ENCODE results near the gene DNAJC1. TPM values are rescaled to one million over a fixed set of nuclear protein-coding genes. Genes with fewer than 3 reads are reported as not detected.

Gene DNAJC1
- total and polyA plus RNA-seq, 2 of the 4 experiments (the other 2 are of a cell fraction), result 12.7 to 13.3 TPM

- ATAC-seq (ENCODE audit: low read depth), result no peak
- Histone ChIP-seq H3K27ac (ENCODE audit: insufficient read depth, low read length) (no peak overlapping the region), H3K9me1 (ENCODE audit: insufficient read depth, low read length) (no peaks in the 10 kb centered on the region), H2AFZ (replicated peaks; ENCODE audit: low read length, poor library complexity) (no peak overlapping the region), H2AK9ac (replicated peaks; ENCODE audit: low read depth, low read length, poor library complexity) (no peak overlapping the region), H4K20me1 (ENCODE audit: insufficient read depth, low read length) (no peaks in the 10 kb centered on the region), H2BK20ac (ENCODE audit: low read depth, low read length) (no peak overlapping the region), H3K4me1 (ENCODE audit: control insufficient read depth, insufficient read depth, low read length) (no peaks in the 10 kb centered on the region), H3K4me3 (ENCODE audit: insufficient read depth, low read depth, low read length) (no peak overlapping the region), H2BK15ac (ENCODE audit: low read depth, low read length) (no peak overlapping the region), H2AK5ac (ENCODE audit: low read depth, low read length) (no peak overlapping the region), H3K56ac (ENCODE audit: extremely low read depth, insufficient read depth, low read length) (no peak overlapping the region), H4K8ac (ENCODE audit: low read depth in 2 of 2, low read length in 2 of 2) (no peak overlapping the region), H3K9ac (ENCODE audit: low read depth, low read length) (no peak overlapping the region), H3K18ac (ENCODE audit: low read depth, low read length) (no peak overlapping the region), H3K4ac (ENCODE audit: low read depth, low read length) (no peak overlapping the region), H3K9me3 (ENCODE audit: control insufficient read depth, insufficient read depth, low read length) (no peaks in the 10 kb centered on the region), H3K23ac (ENCODE audit: low read depth, low read length) (no peak overlapping the region), H4K5ac (ENCODE audit: low read depth, low read length) (no peak overlapping the region), H3K27me3 (ENCODE audit: control insufficient read depth, insufficient read depth, low read length) (peaks cover 2% of the 10 kb centered on the region; the same call in 1 of the 2 replicates), H3K4me2 (ENCODE audit: low read depth, low read length) (no peak overlapping the region), H4K91ac (ENCODE audit: insufficient read depth, low read depth, low read length) (no peak overlapping the region), H3K79me1 (ENCODE audit: low read depth in 1 of 2, low read length in 2 of 2) (no peaks in the 10 kb centered on the region), H2BK5ac (ENCODE audit: low read depth, low read length, poor library complexity, severe bottlenecking) (no peak overlapping the region), H3K36me3 (ENCODE audit: control insufficient read depth, insufficient read depth, low read length) (no peaks in the 10 kb centered on the region), H2BK120ac (ENCODE audit: low read depth, low read length) (no peak overlapping the region), H3K14ac (replicated peaks; ENCODE audit: low read depth, low read length) (no peak overlapping the region)
- in situ Hi-C loops (cut with MboI; ENCODE audit: low sequenced_read_pairs) (no loop called here), intact Hi-C loops (cut with micrococcal nuclease) (no loop called here), dilution Hi-C loops (cut with HindIII; ENCODE audit: low sequenced_read_pairs, unreplicated experiment) (no loop called here)
- no peak for TF ChIP-seq USF2 (IDR thresholded peaks at IDR 0.05; ENCODE audit: low read depth, low read length)
- TF ChIP-seq NFE2L2 (IDR thresholded peaks at IDR 0.05; ENCODE audit: low read depth, low read length), result no peak
- no peak for TF ChIP-seq MXI1 (IDR thresholded peaks at IDR 0.05; ENCODE audit: borderline replicate concordance, low read depth, low read length)
- TF ChIP-seq RAD21 (IDR thresholded peaks at IDR 0.05; ENCODE audit: low read length), result no peak
- TF ChIP-seq MAFK (IDR thresholded peaks at IDR 0.05; ENCODE audit: low read depth, low read length), result no peak
- no peak for TF ChIP-seq RCOR1 (IDR thresholded peaks at IDR 0.05; ENCODE audit: insufficient replicate concordance, low read length)
- no peak for TF ChIP-seq RFX5 (IDR thresholded peaks at IDR 0.05; ENCODE audit: low read depth, low read length)
- POLR2A ChIA-PET (ENCODE audit: unreplicated experiment), result no interaction called here
- WGBS, 2 experiments (ENCODE audit: extremely low coverage in 2 of 2, insufficient read length in 1 of 2), result no CpG with 5 or more reads among the region's 12 CpGs
- BruUV-seq (replicated peaks), result no TSS peak
- no peak for DNase-seq
- CTCF ChIA-PET, result interaction anchor here (0.9 kb wide), 1 partner anchor 17 kb away, joined by 4 read pairs; no protein-coding TSS in a partner anchor
Observed at GRCh38 chr10:22029445-22030236, 26.1 kb upstream of the DNAJC1 start.

Measured in IMR-90 (cell line).